ENCODE measurements around the gene L3MBTL2.

The L3MBTL2 gene

GRCh38 chr22:41264408-41264941, 59.4 kb downstream of the L3MBTL2 start:
- Mint-ChIP-seq H3K9me3 (no peaks in the 10 kb centered on the region), H3K4me3 (no peak overlapping the region), H3K27ac (peak overlapping the region; percentile 73), H3K4me1 (peaks cover 6% of the 10 kb centered on the region), H3K36me3 (peaks cover 95% of the 10 kb centered on the region)
- ATAC-seq (no peak), DNase-seq (ENCODE audit: low spot score in 2 of 2) (no peak)

GRCh38 chr22:41267958-41268357, 62.8 kb downstream of the L3MBTL2 start:
- no peak for DNase-seq (ENCODE audit: low spot score in 2 of 2)
- Mint-ChIP-seq H3K27ac (peak overlapping the region; percentile 69), H3K4me3 (no peak overlapping the region), H3K4me1 (peaks cover 6% of the 10 kb centered on the region), H3K36me3 (peaks cover 98% of the 10 kb centered on the region), H3K9me3 (no peaks in the 10 kb centered on the region)
- no peak for ATAC-seq

- H3K9me3 Mint-ChIP-seq, result no peaks in the 10 kb centered on the region
- H3K27ac Mint-ChIP-seq, result no peak overlapping the region
- H3K4me3 Mint-ChIP-seq, result no peak overlapping the region
- peaks cover 100% of the 10 kb centered on the region for H3K36me3 Mint-ChIP-seq
- no peak for DNase-seq (ENCODE audit: low spot score in 2 of 2)
- H3K4me1 Mint-ChIP-seq, result peaks cover 5% of the 10 kb centered on the region
- ATAC-seq, result no peak
These were observed 66.7 kb downstream of the L3MBTL2 start for GRCh38 chr22:41271787-41272186.

- no peak for ATAC-seq
These were observed 68.0 kb downstream of the L3MBTL2 start for GRCh38 chr22:41273128-41273527.

GRCh38 chr22:41274856-41275255, 69.7 kb downstream of the L3MBTL2 start:
- Mint-ChIP-seq H3K27ac (peak overlapping the region; percentile 12), H3K36me3 (peaks cover 100% of the 10 kb centered on the region), H3K4me3 (no peak overlapping the region), H3K9me3 (no peaks in the 10 kb centered on the region), H3K4me1 (peaks cover 5% of the 10 kb centered on the region)
- no peak for ATAC-seq
- no peak for DNase-seq (ENCODE audit: low spot score in 2 of 2)

More at GRCh38 chr22:41273128-41273527, 68.0 kb downstream of the L3MBTL2 start:
- no peak for DNase-seq (ENCODE audit: low spot score in 2 of 2)
- Mint-ChIP-seq H3K36me3 (peaks cover 100% of the 10 kb centered on the region), H3K27ac (no peak overlapping the region), H3K4me3 (no peak overlapping the region), H3K9me3 (no peaks in the 10 kb centered on the region), H3K4me1 (peaks cover 5% of the 10 kb centered on the region)

GRCh38 chr22:41280065-41280464, 75.0 kb downstream of the L3MBTL2 start:
- ATAC-seq (no peak), DNase-seq (ENCODE audit: low spot score in 2 of 2) (no peak)
- Mint-ChIP-seq H3K4me1 (peaks cover 26% of the 10 kb centered on the region), H3K36me3 (peaks cover 100% of the 10 kb centered on the region), H3K27ac (peak overlapping the region; percentile 58), H3K4me3 (no peak overlapping the region), H3K9me3 (no peaks in the 10 kb centered on the region)

- H3K36me3 Mint-ChIP-seq, result peaks cover 100% of the 10 kb centered on the region
These were observed 75.7 kb downstream of the L3MBTL2 start for GRCh38 chr22:41280854-41281253.

More at GRCh38 chr22:41280854-41281253, 75.7 kb downstream of the L3MBTL2 start:
- no peak for DNase-seq (ENCODE audit: low spot score in 2 of 2)
- Mint-ChIP-seq H3K4me1 (peaks cover 26% of the 10 kb centered on the region), H3K27ac (peak overlapping the region; percentile 58), H3K9me3 (no peaks in the 10 kb centered on the region), H3K4me3 (no peak overlapping the region)
- ATAC-seq, result no peak
